Left lung (tissue), 10 donors: Measurements from ENCODE around the gene SUCLG2. TPM values are rescaled to one million over a fixed set of nuclear protein-coding genes. Genes with fewer than 3 reads are reported as not detected.

ENCODE experiments used
- ATAC-seq: fragments of 200-7000 bp; cut with Tn5 transposase; one replicate; pipeline ENCODE4 v1.9.1; 2020; ENCODE audit warnings: moderate library complexity
- DNase-seq, 4 donors: peaks; one replicate each; pipeline ENCODE4 v3.0.0-alpha.2; 2013 to 2020
- H3K27ac ChIP-seq, 2 donors: fragments of 200-600 bp; sonication (generic) in 1 of 2; one replicate each; pipeline versions ENCODE4 v1.5.0 to v1.8.0; 2020 to 2021
- H3K27me3 ChIP-seq, 2 donors: fragments of 200-600 bp; sonication (generic) in 1 of 2; one replicate each; pipeline versions ENCODE4 v1.5.0 to v1.8.0; 2020 to 2021
- H3K36me3 ChIP-seq, 2 donors: fragments of 200-600 bp; sonication (generic) in 1 of 2; one replicate each; pipeline versions ENCODE4 v1.5.0 to v1.8.0; 2020 to 2021
- H3K4me1 ChIP-seq, 2 donors: fragments of 200-600 bp; one replicate each; pipeline ENCODE4 v1.8.0; 2021
- H3K4me3 ChIP-seq, 2 donors: fragments of 200-600 bp; sonication (generic) in 1 of 2; one replicate each; pipeline versions ENCODE4 v1.5.0 to v1.8.0; 2020 to 2021; ENCODE audit warnings: mild to moderate bottlenecking in 1 of 2
- H3K9me3 ChIP-seq, 2 donors: fragments of 200-600 bp; sonication (generic) in 1 of 2; one replicate each; pipeline versions ENCODE4 v1.5.0 to v1.8.0; 2020 to 2021
- intact Hi-C, 2 donors: fragments of 100-400 bp; cut with DNase I; formaldehyde crosslinking; loops; one replicate each; pipeline versions ENCODE4 v1.11.2 to v1.14.2; 2022
- polyA plus RNA-seq, 6 donors: library from polyadenylated mRNA; unstranded; fragments of 120-200 nt; gene quantifications; one replicate each; pipeline ENCODE4 v1.2.1, GENCODE V29; 2013; ENCODE audit not compliant: insufficient read length in 6 of 6
- total RNA-seq, 2 donors: library from RNA; stranded (reverse); fragmentation: NEBNext Ultra II Directional; extraction: Animal tissue kit (Norgen Biotek cat#: 25700); gene quantifications; one replicate each; pipeline ENCODE4 v1.2.1, GENCODE V29; 2021
- TF ChIP-seq, protein P1 (sequence below), 2 donors: fragments of 200-600 bp; sonication (generic) in 1 of 2; IDR thresholded peaks; one replicate each; pipeline versions ENCODE4 v1.5.0 to v1.8.0; 2021; ENCODE audit warnings: antibody characterized with exemption in 2 of 2
- donor health status: DM: no; HTN: yes; CAD: no.
- donor health status: DM: no; HTN: no; CAD: no.

The SUCLG2 gene
- total and polyA plus RNA-seq, 8 donors = 52.7 to 74.1 (median 60.0) TPM

DNA sequence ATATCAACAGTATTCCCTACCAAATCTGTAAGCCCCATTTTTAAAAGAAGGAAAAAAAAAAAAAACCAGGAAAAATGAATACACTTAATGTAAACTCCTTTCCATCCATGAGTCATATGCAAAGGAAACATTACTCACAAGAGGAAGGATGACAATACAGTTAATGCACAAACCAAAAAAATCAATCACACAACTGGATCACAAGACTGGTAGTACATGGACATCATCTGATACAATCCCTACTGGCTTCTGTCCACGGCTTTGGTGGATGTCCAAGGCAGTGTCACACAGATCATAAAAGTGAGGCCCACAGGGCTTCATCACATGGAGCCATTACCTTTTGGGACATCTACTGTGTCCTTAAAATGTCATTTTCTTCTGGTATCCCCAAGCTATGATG is 44.0 kb downstream of the SUCLG2 start:
- Histone ChIP-seq H3K9me3 (no peaks in the 10 kb centered on the region), H3K4me1 (no peaks in the 10 kb centered on the region), H3K36me3 (peaks cover 0 to 32% of the 10 kb centered on the region in 2 donors), H3K4me3 (no peak overlapping the region), H3K27ac (no peak overlapping the region), H3K27me3 (no peaks in the 10 kb centered on the region)
- intact Hi-C loops = no loop called here
- no peak for ATAC-seq
- TF ChIP-seq, protein P1, sequence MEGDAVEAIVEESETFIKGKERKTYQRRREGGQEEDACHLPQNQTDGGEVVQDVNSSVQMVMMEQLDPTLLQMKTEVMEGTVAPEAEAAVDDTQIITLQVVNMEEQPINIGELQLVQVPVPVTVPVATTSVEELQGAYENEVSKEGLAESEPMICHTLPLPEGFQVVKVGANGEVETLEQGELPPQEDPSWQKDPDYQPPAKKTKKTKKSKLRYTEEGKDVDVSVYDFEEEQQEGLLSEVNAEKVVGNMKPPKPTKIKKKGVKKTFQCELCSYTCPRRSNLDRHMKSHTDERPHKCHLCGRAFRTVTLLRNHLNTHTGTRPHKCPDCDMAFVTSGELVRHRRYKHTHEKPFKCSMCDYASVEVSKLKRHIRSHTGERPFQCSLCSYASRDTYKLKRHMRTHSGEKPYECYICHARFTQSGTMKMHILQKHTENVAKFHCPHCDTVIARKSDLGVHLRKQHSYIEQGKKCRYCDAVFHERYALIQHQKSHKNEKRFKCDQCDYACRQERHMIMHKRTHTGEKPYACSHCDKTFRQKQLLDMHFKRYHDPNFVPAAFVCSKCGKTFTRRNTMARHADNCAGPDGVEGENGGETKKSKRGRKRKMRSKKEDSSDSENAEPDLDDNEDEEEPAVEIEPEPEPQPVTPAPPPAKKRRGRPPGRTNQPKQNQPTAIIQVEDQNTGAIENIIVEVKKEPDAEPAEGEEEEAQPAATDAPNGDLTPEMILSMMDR (IDR thresholded peaks at IDR 0.05) = no peak
- DNase-seq = no peak

- DNase-seq (no peak), ATAC-seq (no peak)
- TF ChIP-seq, protein P1 (IDR thresholded peaks at IDR 0.05) = no peak
- intact Hi-C loops = no loop called here
- Histone ChIP-seq H3K27ac (no peak overlapping the region), H3K9me3 (no peaks in the 10 kb centered on the region), H3K4me3 (no peak overlapping the region), H3K36me3 (peaks cover 0 to 34% of the 10 kb centered on the region in 2 donors), H3K4me1 (no peaks in the 10 kb centered on the region), H3K27me3 (no peaks in the 10 kb centered on the region)
Measured at GRCh38 chr3:67609709-67610108, 44.7 kb downstream of the SUCLG2 start.

DNA sequence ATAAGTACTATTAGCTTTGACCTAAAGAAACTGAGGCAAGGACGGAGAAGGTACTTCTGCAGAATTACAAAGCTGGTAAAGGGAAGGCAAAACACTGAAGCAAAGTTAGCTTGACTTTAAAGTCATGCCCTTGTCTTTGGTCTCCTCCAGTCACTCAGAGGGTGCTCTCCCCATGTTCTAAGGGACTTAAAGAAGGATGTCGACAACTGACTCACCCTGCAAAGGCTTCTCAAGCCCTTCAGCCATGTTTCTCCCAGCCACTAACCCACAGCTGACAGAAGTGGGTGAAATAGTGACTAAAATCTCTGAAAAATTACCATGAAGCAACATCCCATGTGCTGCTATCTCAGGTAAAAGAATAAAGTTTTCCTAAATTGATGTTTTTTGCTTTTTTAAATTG is 46.4 kb downstream of the SUCLG2 start:
- intact Hi-C loops = no loop called here

DNA sequence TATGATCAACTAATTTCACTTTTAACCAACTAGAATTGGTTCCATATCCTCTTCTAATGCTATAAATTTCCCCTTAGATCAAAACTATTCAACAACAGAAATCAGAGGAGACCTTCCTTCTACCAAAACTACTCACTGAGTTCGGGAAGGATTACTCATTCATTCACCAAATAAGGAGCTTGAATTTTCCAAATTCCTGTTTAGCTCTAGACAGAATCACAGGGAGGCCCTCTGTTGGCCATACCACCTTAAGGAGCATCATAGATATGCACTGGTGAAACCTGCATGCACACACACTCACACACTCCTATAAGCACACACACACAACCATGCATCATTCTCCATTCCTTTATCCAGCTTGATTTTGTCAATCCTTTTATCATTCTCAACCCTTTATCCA is 49.0 kb downstream of the SUCLG2 start:
- Histone ChIP-seq H3K36me3 (peaks cover 0 to 34% of the 10 kb centered on the region in 2 donors), H3K4me1 (peaks cover 0 to 3% of the 10 kb centered on the region in 2 donors), H3K9me3 (no peaks in the 10 kb centered on the region), H3K27ac (no peak overlapping the region), H3K27me3 (no peaks in the 10 kb centered on the region), H3K4me3 (no peak overlapping the region)
- ATAC-seq = peak; percentile 44
- TF ChIP-seq, protein P1 (IDR thresholded peaks at IDR 0.05) = no peak
- intact Hi-C loops = no loop called here
- no peak for DNase-seq

More for the DNA sequence above, 46.4 kb downstream of the SUCLG2 start:
- no peaks in the 10 kb centered on the region for H3K4me1 ChIP-seq
- H3K36me3 ChIP-seq = peaks cover 0 to 34% of the 10 kb centered on the region in 2 donors
- no peak for DNase-seq
- H3K27me3 ChIP-seq = no peaks in the 10 kb centered on the region
- no peak for ATAC-seq
- H3K27ac ChIP-seq = no peak overlapping the region
- no peak overlapping the region for H3K4me3 ChIP-seq
- TF ChIP-seq, protein P1 (IDR thresholded peaks at IDR 0.05) = no peak
- H3K9me3 ChIP-seq = no peaks in the 10 kb centered on the region

DNA sequence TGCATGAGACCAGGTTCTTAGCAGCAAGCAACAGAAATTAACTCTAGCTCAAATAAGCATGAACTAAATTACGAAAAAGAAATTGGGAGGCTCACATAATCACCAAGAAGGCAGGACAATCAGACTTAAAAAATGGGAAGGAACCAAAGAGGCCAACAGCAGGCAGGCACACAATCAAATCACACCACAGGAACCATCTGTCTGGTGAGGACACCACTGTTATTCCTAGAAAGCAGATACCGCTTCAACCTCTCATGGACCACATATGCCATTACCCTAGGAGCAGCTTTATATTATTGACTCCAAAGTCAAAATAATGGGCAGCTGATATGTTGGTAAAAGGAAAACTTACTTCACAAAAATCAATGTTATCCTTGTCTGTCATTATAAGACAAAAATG is 51.6 kb downstream of the SUCLG2 start:
- ATAC-seq (no peak), DNase-seq (no peak)
- Histone ChIP-seq H3K27me3 (no peaks in the 10 kb centered on the region), H3K36me3 (peaks cover 0 to 23% of the 10 kb centered on the region in 2 donors), H3K4me3 (no peak overlapping the region), H3K27ac (no peak overlapping the region), H3K9me3 (no peaks in the 10 kb centered on the region), H3K4me1 (peaks cover 0 to 3% of the 10 kb centered on the region in 2 donors)
- intact Hi-C loops = no loop called here
- TF ChIP-seq, protein P1 (IDR thresholded peaks at IDR 0.05) = no peak
